ENCODE measurements around the gene MMP28. TPM values are rescaled to one million over a fixed set of nuclear protein-coding genes. Genes with fewer than 3 reads are reported as not detected.

Gene MMP28
- total and polyA plus RNA-seq, 2 donors from 2014 or later: 4.5 to 10.3 TPM

- no peak for DNase-seq
- Histone ChIP-seq H3K27ac (ENCODE audit: low read depth in 2 of 2, low read length in 2 of 2) (no peak within 1 kb of the TSS), H3K27me3 (ENCODE audit: control insufficient read depth, insufficient read depth, low read length) (no peaks in the 10 kb centered on the region), H3K36me3 (ENCODE audit: control insufficient read depth in 2 of 3, insufficient read depth in 3 of 3, low read length in 3 of 3) (no peaks in the 10 kb centered on the region), H3K4me1 (ENCODE audit: control insufficient read depth in 2 of 3, insufficient read depth in 2 of 3, low read depth in 1 of 3, low read length in 3 of 3) (peaks cover 0 to 2% (median 0%) of the 10 kb centered on the region in 3 donors), H3K9ac (ENCODE audit: low read length in 3 of 3) (no peak within 1 kb of the TSS), H3K9me3 (ENCODE audit: control insufficient read depth in 2 of 3, insufficient read depth in 1 of 3, low read length in 3 of 3) (no peaks in the 10 kb centered on the region), H3K4me3 (ENCODE audit: low read length in 3 of 3) (no peak within 1 kb of the TSS)
- intact Hi-C loops (cut with DNase I): no loop called here
- FAIRE-seq: no peak
- TF ChIP-seq CTCF (IDR thresholded peaks at IDR 0.05; ENCODE audit: borderline replicate concordance, extremely low read depth, insufficient read depth): no peak
Measured at GRCh38 chr17:35760587-35760986, 34.9 kb downstream of the MMP28 start, which contains the start of gene C17orf50. Gene C17orf50, plus strand, starts transcription at chr17:35760887. Its CDS starts 55 bp downstream, at chr17:35760942.

GRCh38 chr17:35757243-35757642 is 38.2 kb downstream of the MMP28 start:
- DNase-seq: no peak
- Histone ChIP-seq H3K27me3 (ENCODE audit: control insufficient read depth, insufficient read depth, low read length) (no peaks in the 10 kb centered on the region), H3K36me3 (ENCODE audit: control insufficient read depth in 2 of 3, insufficient read depth in 3 of 3, low read length in 3 of 3) (no peaks in the 10 kb centered on the region), H3K9ac (ENCODE audit: low read length in 3 of 3) (no peak overlapping the region), H3K9me3 (ENCODE audit: control insufficient read depth in 2 of 3, insufficient read depth in 1 of 3, low read length in 3 of 3) (no peaks in the 10 kb centered on the region), H3K4me3 (ENCODE audit: low read length in 3 of 3) (no peak overlapping the region), H3K27ac (ENCODE audit: low read depth in 2 of 2, low read length in 2 of 2) (no peak overlapping the region), H3K4me1 (ENCODE audit: control insufficient read depth in 2 of 3, insufficient read depth in 2 of 3, low read depth in 1 of 3, low read length in 3 of 3) (no peaks in the 10 kb centered on the region)
- TF ChIP-seq CTCF (IDR thresholded peaks at IDR 0.05; ENCODE audit: borderline replicate concordance, extremely low read depth, insufficient read depth): no peak
- no peak for FAIRE-seq
- intact Hi-C loops (cut with DNase I): no loop called here

- intact Hi-C loops (cut with DNase I): no loop called here
- no peaks in the 10 kb centered on the region for H3K36me3 ChIP-seq (ENCODE audit: control insufficient read depth in 2 of 3, insufficient read depth in 3 of 3, low read length in 3 of 3)
- no peak within 1 kb of the TSS for H3K27ac ChIP-seq (ENCODE audit: low read depth in 2 of 2, low read length in 2 of 2)
- H3K27me3 ChIP-seq (ENCODE audit: control insufficient read depth, insufficient read depth, low read length): peaks cover 2% of the 10 kb centered on the region
- FAIRE-seq: no peak
- peaks cover 0 to 5% (median 0%) of the 10 kb centered on the region in 3 donors for H3K4me1 ChIP-seq (ENCODE audit: control insufficient read depth in 2 of 3, insufficient read depth in 2 of 3, low read depth in 1 of 3, low read length in 3 of 3)
- H3K9me3 ChIP-seq (ENCODE audit: control insufficient read depth in 2 of 3, insufficient read depth in 1 of 3, low read length in 3 of 3): no peaks in the 10 kb centered on the region
- no peak within 1 kb of the TSS for H3K9ac ChIP-seq (ENCODE audit: low read length in 3 of 3)
- DNase-seq: no peak
- no peak within 1 kb of the TSS for H3K4me3 ChIP-seq (ENCODE audit: low read length in 3 of 3)
- no peak for TF ChIP-seq CTCF (IDR thresholded peaks at IDR 0.05; ENCODE audit: borderline replicate concordance, extremely low read depth, insufficient read depth)
Measured at GRCh38 chr17:35752945-35753764, 42.3 kb downstream of the MMP28 start, which contains the start of gene GAS2L2. Gene GAS2L2, minus strand, starts transcription at chr17:35753239. Its CDS starts 389 bp downstream, at chr17:35752850.

Data from kidney (tissue), 14 donors.